Lung (tissue), 12 donors: Measurements from ENCODE around the gene ZNF628. TPM values are rescaled to one million over a fixed set of nuclear protein-coding genes. Genes with fewer than 3 reads are reported as not detected.

Experiments used
- ATAC-seq: fragments of 200-7000 bp; cut with Tn5 transposase; one replicate; pipeline ENCODE4 v1.9.1; 2020; ENCODE audit warnings: moderate number of reproducible peaks; ENCODE audit not compliant: insufficient read depth, low FRiP score
- DNase-seq, 3 donors: peaks; one replicate each; pipeline ENCODE4 v3.0.0-alpha.2; 2013 to 2017
- H3K27ac ChIP-seq, 2 donors: one replicate each; pipeline ENCODE4 v1.5.1; 2013; ENCODE audit warnings: mild to moderate bottlenecking in 2 of 2, moderate library complexity in 2 of 2, control low read depth in 1 of 2, inconsistent platforms in 1 of 2, low read depth in 1 of 2, low read length in 1 of 2
- H3K27me3 ChIP-seq, 3 donors: one replicate each; pipeline ENCODE4 v1.5.1; 2013; ENCODE audit warnings: low read length in 2 of 3; ENCODE audit not compliant: control insufficient read depth in 3 of 3, insufficient read depth in 3 of 3
- H3K36me3 ChIP-seq, 4 donors: one replicate each; pipeline ENCODE4 v1.5.1; 2013; ENCODE audit warnings: low read length in 4 of 4, mild to moderate bottlenecking in 1 of 4, moderate library complexity in 1 of 4; ENCODE audit not compliant: control insufficient read depth in 4 of 4, insufficient read depth in 4 of 4
- H3K4me1 ChIP-seq, 5 donors: one replicate each; pipeline ENCODE4 v1.5.1; 2013; ENCODE audit warnings: low read length in 5 of 5, mild to moderate bottlenecking in 2 of 5, moderate library complexity in 1 of 5; ENCODE audit not compliant: control insufficient read depth in 5 of 5, insufficient read depth in 5 of 5
- H3K4me3 ChIP-seq: one replicate; pipeline ENCODE4 v1.5.1; 2013; ENCODE audit warnings: mild to moderate bottlenecking, control low read depth, moderate library complexity
- H3K9ac ChIP-seq, 2 donors: one replicate each; pipeline ENCODE4 v1.5.1; 2013; ENCODE audit warnings: low read length in 2 of 2, control low read depth in 1 of 2; ENCODE audit not compliant: insufficient read depth in 1 of 2
- H3K9me3 ChIP-seq, 4 donors: one replicate each; pipeline ENCODE4 v1.5.1; 2013; ENCODE audit warnings: low read length in 3 of 4, mild to moderate bottlenecking in 1 of 4, moderate library complexity in 1 of 4; ENCODE audit not compliant: control insufficient read depth in 4 of 4, insufficient read depth in 3 of 4
- WGBS, 2 donors: extraction: QIAGEN DNeasy Blood & Tissue Kit; methylation state at CpG; one replicate each; pipeline ENCODE4 v1.1.7; 2013; 5-methylcytosine and 5-hydroxymethylcytosine counted together
- polyA plus RNA-seq, 2 donors: library from polyadenylated mRNA; stranded (reverse); fragments of 200-250 nt; gene quantifications; one replicate each; pipeline ENCODE4 v1.2.1, GENCODE V29; 2013
- total RNA-seq, 2 donors: library from RNA; depleted of rRNA in 1 of 2; stranded (reverse); fragments of >200 nt in 1 of 2; gene quantifications; one replicate each; pipeline ENCODE4 v1.2.1, GENCODE V29; 2014 to 2021
- TF ChIP-seq, protein P1 (sequence below): IDR thresholded peaks from 2 replicates; pipeline ENCODE4 v1.5.1; 2012; ENCODE audit warnings: mild to moderate bottlenecking; ENCODE audit errors: control extremely low read depth, extremely low read depth
- donor health status: control.
- donor health status: control.
- donor health status: Bipolar disorder and iron deficiency.
- donor health status: healthy.
- donor health status: DM: yes; HTN: yes; CAD: no.

ZNF628 gene
- total and polyA plus RNA-seq, 4 donors: 2.0 to 12.3 (median 7.8) TPM

DNA sequence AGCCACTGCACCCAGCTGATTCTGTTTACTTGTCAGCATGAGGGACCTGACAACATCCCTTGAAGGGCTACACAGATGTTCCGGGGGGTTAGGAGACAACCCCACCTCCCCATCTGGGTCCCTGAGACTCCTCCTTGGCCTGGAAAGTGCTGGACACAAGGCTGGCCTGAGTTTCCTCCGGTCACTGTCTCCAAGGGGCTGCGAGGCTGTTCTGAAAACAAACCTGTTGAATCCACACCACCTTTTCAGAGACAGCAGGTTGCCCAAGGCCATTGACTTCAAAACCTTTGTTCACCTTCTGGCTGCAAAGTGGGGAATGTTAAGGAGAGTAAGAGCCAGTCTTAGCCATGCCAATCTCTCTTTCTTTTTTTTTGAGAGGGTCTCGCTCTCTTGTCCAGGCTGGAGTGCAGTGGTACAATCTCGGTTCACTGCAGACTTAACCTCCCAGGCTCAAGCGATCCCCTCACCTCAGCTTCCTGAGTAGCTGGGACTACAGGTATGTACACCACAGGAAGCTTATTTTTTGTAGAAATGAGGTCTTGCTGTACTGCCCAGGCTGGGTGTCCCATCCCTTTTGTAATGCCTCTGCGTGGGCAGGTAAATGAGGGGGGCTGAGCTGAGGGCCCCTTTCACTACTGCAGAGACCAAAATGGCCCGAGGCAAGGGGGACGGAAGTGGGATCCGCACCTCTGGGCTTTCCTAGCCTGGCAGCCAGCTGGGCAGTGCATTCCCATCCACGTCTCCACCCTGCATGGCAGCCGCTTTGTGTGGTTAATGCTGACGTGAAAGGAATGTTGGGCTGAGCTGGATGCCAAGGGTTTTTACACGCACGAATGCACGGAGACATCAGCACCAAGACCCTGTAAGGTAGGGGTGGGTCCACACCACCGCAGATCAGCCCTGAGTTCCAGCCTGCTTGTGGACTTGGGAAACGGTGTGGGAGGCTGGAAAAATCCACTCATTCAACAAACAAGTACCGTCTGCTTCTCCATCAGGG lies 1.9 kb upstream of the ZNF628 start:
- no peak overlapping the region for H3K27ac ChIP-seq
- TF ChIP-seq, protein P1, sequence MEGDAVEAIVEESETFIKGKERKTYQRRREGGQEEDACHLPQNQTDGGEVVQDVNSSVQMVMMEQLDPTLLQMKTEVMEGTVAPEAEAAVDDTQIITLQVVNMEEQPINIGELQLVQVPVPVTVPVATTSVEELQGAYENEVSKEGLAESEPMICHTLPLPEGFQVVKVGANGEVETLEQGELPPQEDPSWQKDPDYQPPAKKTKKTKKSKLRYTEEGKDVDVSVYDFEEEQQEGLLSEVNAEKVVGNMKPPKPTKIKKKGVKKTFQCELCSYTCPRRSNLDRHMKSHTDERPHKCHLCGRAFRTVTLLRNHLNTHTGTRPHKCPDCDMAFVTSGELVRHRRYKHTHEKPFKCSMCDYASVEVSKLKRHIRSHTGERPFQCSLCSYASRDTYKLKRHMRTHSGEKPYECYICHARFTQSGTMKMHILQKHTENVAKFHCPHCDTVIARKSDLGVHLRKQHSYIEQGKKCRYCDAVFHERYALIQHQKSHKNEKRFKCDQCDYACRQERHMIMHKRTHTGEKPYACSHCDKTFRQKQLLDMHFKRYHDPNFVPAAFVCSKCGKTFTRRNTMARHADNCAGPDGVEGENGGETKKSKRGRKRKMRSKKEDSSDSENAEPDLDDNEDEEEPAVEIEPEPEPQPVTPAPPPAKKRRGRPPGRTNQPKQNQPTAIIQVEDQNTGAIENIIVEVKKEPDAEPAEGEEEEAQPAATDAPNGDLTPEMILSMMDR: no peak
- no peaks in the 10 kb centered on the region for H3K9me3 ChIP-seq
- H3K4me3 ChIP-seq: no peak overlapping the region
- DNase-seq (no peak), ATAC-seq (no peak)
- H3K36me3 ChIP-seq: no peaks in the 10 kb centered on the region
- H3K27me3 ChIP-seq: no peaks in the 10 kb centered on the region
- H3K4me1 ChIP-seq: peaks cover 0 to 14% (median 4%) of the 10 kb centered on the region in 5 donors
- no peak overlapping the region for H3K9ac ChIP-seq
- WGBS, 2 donors: 90 to 94% methylated on average over 19 of the region's 19 CpGs

DNA sequence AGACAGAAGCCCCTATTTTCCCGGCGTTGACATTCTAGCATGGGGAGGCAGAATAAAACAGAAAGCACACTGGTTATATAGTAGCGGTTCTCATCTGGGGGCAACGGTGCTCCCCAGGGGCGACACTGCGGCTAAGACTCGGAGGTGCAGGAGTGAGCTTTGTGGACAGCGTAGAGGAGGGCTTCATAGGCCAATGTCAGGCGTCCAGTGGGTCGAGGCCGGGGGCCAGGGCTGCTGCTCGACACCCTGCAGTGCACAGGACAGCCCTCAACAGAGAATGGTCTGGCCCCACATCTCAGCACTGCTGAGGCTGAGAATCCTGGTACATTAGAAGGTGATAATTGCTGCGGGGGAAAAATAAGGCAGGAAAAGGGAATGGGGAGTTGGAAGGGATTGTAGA lies 1.5 kb downstream of the ZNF628 start:
- TF ChIP-seq, protein P1: no peak
- H3K4me1 ChIP-seq: peaks cover 0 to 14% (median 4%) of the 10 kb centered on the region in 5 donors
- no peak for ATAC-seq
- H3K9ac ChIP-seq: no peak overlapping the region
- peaks cover 0 to 17% (median 1%) of the 10 kb centered on the region in 4 donors for H3K36me3 ChIP-seq
- no peak overlapping the region for H3K27ac ChIP-seq
- no peak for DNase-seq
- H3K9me3 ChIP-seq: no peaks in the 10 kb centered on the region
- no peaks in the 10 kb centered on the region for H3K27me3 ChIP-seq
- 89 to 90% methylated on average over 13 of the region's 13 CpGs for WGBS, 2 donors
- H3K4me3 ChIP-seq: no peak overlapping the region

DNA sequence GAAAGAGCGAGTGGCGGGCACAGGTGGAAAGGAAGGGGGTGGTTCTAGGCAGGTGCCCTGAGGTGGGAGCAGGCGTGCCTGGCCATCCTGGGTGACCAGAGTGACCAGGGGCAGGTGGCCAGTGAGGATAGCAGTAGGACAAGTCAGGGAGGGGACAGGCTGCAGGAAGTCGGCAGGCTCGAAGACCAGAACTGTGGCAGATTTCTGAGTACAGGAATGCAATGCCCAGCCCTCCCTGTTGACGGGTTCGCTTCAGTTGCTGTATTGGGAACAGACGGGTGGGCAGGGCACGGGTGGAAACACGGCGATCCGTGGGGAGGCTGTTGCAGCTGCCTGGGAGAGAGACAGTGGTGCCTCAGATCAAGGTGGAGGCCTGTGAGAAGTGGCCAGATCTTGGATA lies 1.9 kb downstream of the ZNF628 start:
- TF ChIP-seq, protein P1: no peak
- H3K9ac ChIP-seq: no peak overlapping the region
- H3K27me3 ChIP-seq: no peaks in the 10 kb centered on the region
- ATAC-seq (no peak), DNase-seq (no peak)
- no peaks in the 10 kb centered on the region for H3K9me3 ChIP-seq
- 89 to 92% methylated on average over 12 of the region's 12 CpGs for WGBS, 2 donors
- H3K27ac ChIP-seq: no peak overlapping the region
- H3K4me1 ChIP-seq: peaks cover 0 to 14% (median 4%) of the 10 kb centered on the region in 5 donors
- H3K4me3 ChIP-seq: no peak overlapping the region
- peaks cover 0 to 21% (median 1%) of the 10 kb centered on the region in 4 donors for H3K36me3 ChIP-seq
